Upper lobe of left lung (tissue), 6 donors: ENCODE results near the gene CDH15. TPM values are rescaled to one million over a fixed set of nuclear protein-coding genes. Genes with fewer than 3 reads are reported as not detected.
"Not testable (repeated sequence)": the region's sequence is repeated elsewhere in the genome, so short reads cannot be mapped to it uniquely, and the experiment has no call there.

Experiments used
- ATAC-seq, 2 donors: fragments of 200-7000 bp; cut with Tn5 transposase; one replicate each; pipeline ENCODE4 v1.9.1; 2022; ENCODE audit warnings: mild to moderate bottlenecking in 2 of 2, moderate library complexity in 2 of 2; ENCODE audit not compliant: low FRiP score in 2 of 2
- DNase-seq, 2 donors: peaks; one replicate each; pipeline ENCODE4 v3.0.0-alpha.2; 2019 to 2020
- H3K27ac ChIP-seq, 4 donors: fragments of 200-600 bp; sonication (generic); one replicate each; pipeline ENCODE4 v1.5.1; 2016 to 2019
- H3K27me3 ChIP-seq, 4 donors: fragments of 200-600 bp; sonication (generic); one replicate each; pipeline ENCODE4 v1.5.1; 2017 to 2019
- H3K36me3 ChIP-seq, 4 donors: fragments of 200-600 bp; sonication (generic); one replicate each; pipeline ENCODE4 v1.5.1; 2016 to 2019
- H3K4me1 ChIP-seq, 4 donors: fragments of 200-600 bp; sonication (generic); one replicate each; pipeline ENCODE4 v1.5.1; 2018 to 2019
- H3K4me3 ChIP-seq, 4 donors: fragments of 200-600 bp; sonication (generic); one replicate each; pipeline ENCODE4 v1.5.1; 2017 to 2019; ENCODE audit warnings: mild to moderate bottlenecking in 2 of 4, moderate library complexity in 1 of 4
- H3K9me3 ChIP-seq, 4 donors: fragments of 200-600 bp; sonication (generic); one replicate each; pipeline ENCODE4 v1.5.1; 2018 to 2019
- CTCF ChIP-seq, 6 experiments: fragments of 450-650 bp in 4 of 6; fragments of 200-600 bp in 2 of 6; sonication (generic) in 2 of 6; IDR thresholded peaks; one replicate each; pipeline ENCODE4 v1.5.1; 2016 to 2019; ENCODE audit warnings: antibody characterized with exemption in 6 of 6
- EP300 ChIP-seq, 4 donors: sonication (generic); formaldehyde crosslinking; IDR thresholded peaks; one replicate each; pipeline ENCODE4 v1.5.1; 2017; ENCODE audit warnings: antibody characterized with exemption in 4 of 4, control low read depth in 2 of 4
- POLR2A ChIP-seq, 4 donors: fragments of 450-650 bp; IDR thresholded peaks; one replicate each; pipeline ENCODE4 v1.5.1; 2016 to 2017; ENCODE audit warnings: antibody characterized with exemption in 4 of 4, mild to moderate bottlenecking in 2 of 4
- POLR2AphosphoS5 ChIP-seq, 2 donors: sonication (generic); formaldehyde crosslinking; IDR thresholded peaks; one replicate each; pipeline ENCODE4 v1.5.1; 2017; ENCODE audit warnings: antibody characterized with exemption in 2 of 2
- WGBS, 2 donors: methylation state at CpG; one replicate each; pipeline ENCODE4 v1.1.5; 2017 to 2018; 5-methylcytosine and 5-hydroxymethylcytosine counted together
- total RNA-seq, 6 donors: library from RNA; depleted of rRNA in 4 of 6; stranded (reverse); fragments of >200 nt in 4 of 6; gene quantifications; one replicate each; pipeline versions ENCODE4 v1.1.0 to v1.2.1, GENCODE V29; 2016 to 2021
- donor health status: DM: no; HTN: no; CAD: no; lungs with moderate emphysema.
- donor health status: DM: no; HTN: yes; CAD: no; lungs with severe emphysema.

The CDH15 gene
- total RNA-seq, 6 donors from 2014 or later: 0.39 to 4.2 (median 1.2) TPM

DNA sequence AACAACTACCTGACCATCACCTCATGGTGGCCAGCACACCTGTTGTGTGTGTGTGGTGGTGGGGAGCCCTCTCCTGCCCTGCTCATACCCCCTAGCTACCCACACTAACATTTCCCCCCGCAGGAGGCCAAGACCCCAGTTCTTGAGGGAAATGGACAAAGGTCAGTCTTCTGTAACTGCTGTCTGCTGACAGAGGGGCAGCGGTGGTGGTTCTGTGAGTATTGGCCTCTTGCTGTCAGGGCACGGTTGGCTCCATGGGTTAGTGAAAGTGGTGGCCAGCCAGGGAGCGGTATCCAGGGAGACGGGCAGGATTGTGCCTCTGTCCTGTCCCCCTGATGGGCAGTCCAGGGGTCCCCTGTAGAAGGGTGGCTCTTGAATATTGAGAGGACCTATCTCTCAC, 72.1 kb downstream of the CDH15 start:
- WGBS, 2 donors: 81 to 100% methylated on average over 1 to 3 of the region's 5 CpGs
- TF ChIP-seq POLR2AphosphoS5 (IDR thresholded peaks at IDR 0.05): no peak
- ATAC-seq: no peak
- H3K36me3 ChIP-seq: no peaks in the 10 kb centered on the region
- no peak for DNase-seq
- no peak overlapping the region for H3K4me3 ChIP-seq
- peaks cover 20 to 42% (median 32%) of the 10 kb centered on the region in 4 donors for H3K4me1 ChIP-seq
- H3K27ac ChIP-seq: peak overlapping the region; percentile 53 to 86 (median 70)
- H3K9me3 ChIP-seq: peaks cover 0 to 3% (median 0%) of the 10 kb centered on the region in 4 donors
- H3K27me3 ChIP-seq: no peaks in the 10 kb centered on the region

- not testable (repeated sequence) for ATAC-seq, H3K27me3 ChIP-seq, H3K9me3 ChIP-seq, H3K4me3 ChIP-seq, H3K36me3 ChIP-seq
- Histone ChIP-seq H3K27ac (peak overlapping the region; percentile 53 to 86 (median 70)), H3K4me1 (peaks cover 20 to 42% (median 32%) of the 10 kb centered on the region in 4 donors)
- peak in 1 of 2 donors; percentile 46 for DNase-seq
- WGBS, 2 donors: 62 to 75% methylated on average over 6 to 13 of the region's 13 CpGs
Measured at GRCh38 chr16:89244264-89244663, 72.7 kb downstream of the CDH15 start.

DNA sequence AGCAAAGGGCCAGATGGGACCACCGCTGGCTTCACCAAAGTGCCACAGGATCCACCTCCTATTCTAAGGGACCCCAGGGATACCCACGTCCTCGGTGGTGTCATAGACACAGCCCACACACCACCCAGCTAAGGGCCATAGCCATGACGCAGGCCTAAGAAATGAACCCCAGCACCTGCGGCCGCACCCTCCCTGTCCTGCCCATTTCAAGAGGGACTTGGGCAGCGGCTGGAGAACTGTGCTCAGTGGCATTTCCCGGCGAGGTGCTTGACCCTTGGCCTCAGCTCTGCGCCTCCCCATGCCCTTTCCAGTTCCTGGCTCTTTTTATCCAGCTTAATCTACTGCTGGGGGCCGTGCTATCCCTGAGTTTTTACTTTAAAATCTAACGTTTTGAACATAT, 73.2 kb downstream of the CDH15 start:
- Histone ChIP-seq H3K4me3 (no peak overlapping the region), H3K9me3 (peaks cover 0 to 5% (median 0%) of the 10 kb centered on the region in 4 donors), H3K27me3 (no peaks in the 10 kb centered on the region), H3K27ac (peak overlapping the region; percentile 53 to 86 (median 70)), H3K36me3 (no peaks in the 10 kb centered on the region), H3K4me1 (peaks cover 20 to 42% (median 32%) of the 10 kb centered on the region in 4 donors)
- 63 to 66% methylated on average over 11 to 12 of the region's 12 CpGs for WGBS, 2 donors
- peak; percentile 72 to 89 for DNase-seq
- ATAC-seq: peak in 1 of 2 donors; percentile 83
- TF ChIP-seq CTCF (IDR thresholded peaks at IDR 0.05): no peak
- TF ChIP-seq EP300 (IDR thresholded peaks at IDR 0.05): peak in 3 of 4 donors; percentile 50 to 96 (median 72)
- peak in 1 of 4 donors; percentile 36 for TF ChIP-seq POLR2A (IDR thresholded peaks at IDR 0.05)
- TF ChIP-seq POLR2AphosphoS5 (IDR thresholded peaks at IDR 0.05): peak; percentile 56 to 73

Other genes with a start within 250 kb of the CDH15 start
- gene CBFA2T3, start 194.5 kb upstream of the CDH15 start, total RNA-seq: 10 to 100 TPM in 4 of 6 donors, 1 to 10 TPM in 2; 2.7 to 33.5 (median 15.2) TPM
- gene ACSF3, start 77.9 kb upstream of the CDH15 start, total RNA-seq: 10 to 100 TPM; 30.2 to 97.4 (median 35.3) TPM
- 100 to 1,000 TPM in 4 of 6 donors, 10 to 100 TPM in 2; 71.0 to 320 (median 174) TPM for gene SLC22A31, start 28.8 kb downstream of the CDH15 start, total RNA-seq
- 10 to 100 TPM; 12.3 to 50.1 (median 17.7) TPM for gene ZNF778, start 46.0 kb downstream of the CDH15 start, total RNA-seq